Pancreas (tissue), 10 donors: Measurements from ENCODE around the gene MARK3. TPM values are rescaled to one million over a fixed set of nuclear protein-coding genes. Genes with fewer than 3 reads are reported as not detected.

ENCODE experiments used
- ATAC-seq, 4 donors: fragments of 200-7000 bp; cut with Tn5 transposase; one replicate each; pipeline versions ENCODE4 v1.8.0 to v1.9.1; 2020; ENCODE audit warnings: mild to moderate bottlenecking in 4 of 4, moderate library complexity in 4 of 4
- DNase-seq, 6 donors: peaks; one replicate each; pipeline ENCODE4 v3.0.0-alpha.2; 2020
- FAIRE-seq: peaks from 2 replicates; lab custom pipeline; 2012; peaks lifted over from hg19 to GRCh38; lab: Jason Lieb, UNC
- H3K27ac ChIP-seq, 4 donors: fragments of 200-600 bp; sonication (generic); 1 replicate in 3 of 4; 2 replicates in 1 of 4; pipeline versions ENCODE4 v1.5.0 to v1.8.0; 2020
- H3K27me3 ChIP-seq, 4 donors: fragments of 200-600 bp; one replicate each; pipeline ENCODE4 v1.8.0; 2021
- H3K36me3 ChIP-seq, 3 donors: fragments of 200-600 bp; sonication (generic) in 1 of 3; one replicate each; pipeline versions ENCODE4 v1.5.0 to v1.8.0; 2020 to 2021
- H3K4me1 ChIP-seq, 3 donors: fragments of 200-600 bp; one replicate each; pipeline ENCODE4 v1.8.0; 2021
- H3K4me3 ChIP-seq, 4 donors: fragments of 200-600 bp; sonication (generic) in 2 of 4; one replicate each; pipeline versions ENCODE4 v1.5.0 to v1.8.0; 2020 to 2021
- H3K9me3 ChIP-seq, 4 donors: fragments of 200-600 bp; one replicate each; pipeline ENCODE4 v1.8.0; 2021
- WGBS, 2 donors: extraction: QIAGEN DNeasy Blood & Tissue Kit; methylation state at CpG; one replicate each; pipeline ENCODE4 v1.1.7; 2013; 5-methylcytosine and 5-hydroxymethylcytosine counted together
- intact Hi-C, 3 donors: fragments of 100-400 bp; cut with DNase I; formaldehyde crosslinking; loops; one replicate each; pipeline versions ENCODE4 v1.11.1 to v1.14.2; 2022
- polyA plus RNA-seq, 2 donors: library from polyadenylated mRNA; stranded (reverse); fragments of 200-250 nt; gene quantifications; one replicate each; pipeline ENCODE4 v1.2.3, GENCODE V29; 2013
- total RNA-seq, 6 donors: library from RNA; stranded (reverse); fragmentation: NEBNext Ultra II Directional in 4 of 6; extraction: Animal tissue kit (Norgen Biotek cat#: 25700) in 4 of 6; gene quantifications; one replicate each; pipeline versions ENCODE4 v1.2.1 to v1.2.4, GENCODE V29; 2021 to 2023
- TF ChIP-seq, protein P1 (sequence below), 4 donors: fragments of 200-600 bp; sonication (generic) in 3 of 4; IDR thresholded peaks; one replicate each; pipeline versions ENCODE4 v1.5.0 to v1.8.0; 2021; ENCODE audit warnings: antibody characterized with exemption in 4 of 4
- donor health status: healthy with polysubstance abuse.
- donor health status: DM: no; HTN: no; CAD: no; lungs with moderate emphysema.
- donor health status: DM: no; HTN: no; CAD: no.
- donor health status: control.
- donor health status: control.
- donor health status: Bipolar disorder and iron deficiency.
- donor health status: DM: yes; HTN: yes; CAD: no.
- donor health status: DM: no; HTN: no; CAD: no.
- donor health status: DM: no; HTN: no; CAD: no.
- donor health status: DM: yes; HTN: yes; CAD: no.

Gene MARK3
- total and polyA plus RNA-seq, 8 donors, result 35.3 to 110 (median 47.0) TPM

DNA sequence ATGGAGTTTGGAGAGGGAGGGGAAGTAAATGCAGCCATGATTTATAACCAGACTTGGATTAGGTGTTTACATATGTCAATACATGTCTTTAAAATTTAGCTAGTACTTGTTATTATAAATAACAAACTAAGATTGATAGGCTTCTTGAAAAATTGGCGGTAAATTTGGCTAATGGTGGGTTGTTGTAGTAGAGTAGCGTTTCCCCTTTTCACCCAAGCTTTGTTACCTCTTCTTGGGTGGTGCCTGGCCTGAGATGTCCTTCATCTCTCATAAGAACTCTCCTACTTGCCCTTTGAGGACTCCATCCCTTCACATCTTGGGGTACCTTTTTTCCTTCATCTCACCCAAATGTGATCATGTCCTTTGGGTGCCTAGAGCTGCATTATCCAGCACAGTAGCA lies 11.2 kb downstream of the MARK3 start:
- FAIRE-seq, result no peak
- no peak for ATAC-seq
- DNase-seq, result no peak
- H3K27ac ChIP-seq, result peak overlapping the region in 2 of 4 donors; percentile 17 to 51
- peaks cover 59 to 82% (median 77%) of the 10 kb centered on the region in 3 donors for H3K4me1 ChIP-seq
- H3K9me3 ChIP-seq, result no peaks in the 10 kb centered on the region
- H3K36me3 ChIP-seq, result no peaks in the 10 kb centered on the region
- intact Hi-C loops, result no loop called here
- H3K27me3 ChIP-seq, result no peaks in the 10 kb centered on the region
- no peak overlapping the region for H3K4me3 ChIP-seq
- WGBS, 2 donors, result 53 to 59% methylated on average over 2 of the region's 2 CpGs
- TF ChIP-seq, protein P1, sequence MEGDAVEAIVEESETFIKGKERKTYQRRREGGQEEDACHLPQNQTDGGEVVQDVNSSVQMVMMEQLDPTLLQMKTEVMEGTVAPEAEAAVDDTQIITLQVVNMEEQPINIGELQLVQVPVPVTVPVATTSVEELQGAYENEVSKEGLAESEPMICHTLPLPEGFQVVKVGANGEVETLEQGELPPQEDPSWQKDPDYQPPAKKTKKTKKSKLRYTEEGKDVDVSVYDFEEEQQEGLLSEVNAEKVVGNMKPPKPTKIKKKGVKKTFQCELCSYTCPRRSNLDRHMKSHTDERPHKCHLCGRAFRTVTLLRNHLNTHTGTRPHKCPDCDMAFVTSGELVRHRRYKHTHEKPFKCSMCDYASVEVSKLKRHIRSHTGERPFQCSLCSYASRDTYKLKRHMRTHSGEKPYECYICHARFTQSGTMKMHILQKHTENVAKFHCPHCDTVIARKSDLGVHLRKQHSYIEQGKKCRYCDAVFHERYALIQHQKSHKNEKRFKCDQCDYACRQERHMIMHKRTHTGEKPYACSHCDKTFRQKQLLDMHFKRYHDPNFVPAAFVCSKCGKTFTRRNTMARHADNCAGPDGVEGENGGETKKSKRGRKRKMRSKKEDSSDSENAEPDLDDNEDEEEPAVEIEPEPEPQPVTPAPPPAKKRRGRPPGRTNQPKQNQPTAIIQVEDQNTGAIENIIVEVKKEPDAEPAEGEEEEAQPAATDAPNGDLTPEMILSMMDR (IDR thresholded peaks at IDR 0.05), result no peak

DNA sequence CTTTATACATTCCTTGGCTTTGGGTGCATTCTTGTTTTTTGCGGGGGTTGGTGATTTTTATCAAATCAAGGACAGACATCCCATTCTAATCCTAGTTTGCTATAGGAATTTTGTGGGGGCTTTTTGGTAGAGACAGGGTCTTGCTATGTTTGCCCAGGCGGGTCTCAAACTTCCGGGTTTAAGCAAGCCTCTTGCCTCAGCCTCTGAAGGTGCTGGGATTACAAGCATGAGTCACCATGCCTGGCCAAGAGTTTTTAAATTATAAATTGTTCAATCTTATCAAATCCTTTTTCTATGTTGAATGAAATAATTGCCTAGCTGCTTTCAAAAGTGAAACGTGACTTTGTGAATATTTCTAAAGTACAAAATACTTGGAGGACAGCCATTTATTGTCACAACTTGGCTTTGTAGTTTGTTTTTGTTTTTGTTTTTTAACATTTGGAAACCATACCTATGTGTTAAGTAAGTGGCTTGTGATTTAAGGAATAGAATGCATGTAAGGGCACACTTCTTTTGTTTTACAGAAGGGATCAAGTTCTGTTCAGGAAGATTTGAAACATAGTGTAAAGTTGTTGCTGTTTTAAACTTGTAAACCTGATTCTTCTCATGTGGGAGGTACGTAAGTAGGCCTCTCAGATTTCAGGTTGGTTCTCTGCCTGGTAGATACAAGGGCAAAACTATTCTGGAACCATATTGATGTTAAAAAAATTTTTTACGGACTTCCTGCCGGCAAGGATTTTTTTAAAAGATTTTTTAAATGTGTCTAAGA lies 13.4 kb downstream of the MARK3 start:
- 41 to 43% methylated on average over 7 of the region's 7 CpGs for WGBS, 2 donors
- no peaks in the 10 kb centered on the region for H3K9me3 ChIP-seq
- H3K27ac ChIP-seq, result peak overlapping the region; percentile 8 to 64 (median 42)
- intact Hi-C loops, result no loop called here
- ATAC-seq, result peak in 3 of 4 donors; percentile 17 to 47 (median 36)
- TF ChIP-seq, protein P1 (IDR thresholded peaks at IDR 0.05), result no peak
- no peak for DNase-seq
- no peaks in the 10 kb centered on the region for H3K36me3 ChIP-seq
- no peak for FAIRE-seq
- H3K4me1 ChIP-seq, result peaks cover 58 to 85% (median 79%) of the 10 kb centered on the region in 3 donors
- no peaks in the 10 kb centered on the region for H3K27me3 ChIP-seq
- no peak overlapping the region for H3K4me3 ChIP-seq

DNA sequence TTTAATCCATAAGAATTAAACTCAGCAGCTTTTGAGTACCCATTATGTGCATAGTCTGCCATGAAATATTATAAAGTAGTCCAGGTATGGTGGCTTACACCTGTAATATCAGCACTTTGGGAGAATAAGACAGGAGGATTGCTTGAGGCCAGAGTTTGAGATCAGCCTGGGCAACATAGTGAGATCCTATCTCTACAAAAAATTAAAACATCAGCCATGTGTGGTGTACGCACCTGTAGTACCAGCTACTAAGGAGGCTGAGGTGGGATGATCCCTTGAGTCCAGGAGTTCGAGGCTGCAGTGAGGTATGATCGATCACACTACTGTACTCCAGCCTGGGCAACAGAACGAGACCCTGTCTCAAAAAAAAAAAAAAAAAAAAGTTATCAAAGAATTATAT lies 15.3 kb downstream of the MARK3 start:
- intact Hi-C loops, result no loop called here
- H3K36me3 ChIP-seq, result no peaks in the 10 kb centered on the region
- no peak for ATAC-seq
- TF ChIP-seq, protein P1 (IDR thresholded peaks at IDR 0.05), result no peak
- no peaks in the 10 kb centered on the region for H3K27me3 ChIP-seq
- peaks cover 50 to 77% (median 76%) of the 10 kb centered on the region in 3 donors for H3K4me1 ChIP-seq
- H3K4me3 ChIP-seq, result no peak overlapping the region
- WGBS, 2 donors, result 82 to 93% methylated on average over 4 of the region's 4 CpGs
- H3K27ac ChIP-seq, result no peak overlapping the region
- FAIRE-seq, result no peak
- no peaks in the 10 kb centered on the region for H3K9me3 ChIP-seq
- no peak for DNase-seq

DNA sequence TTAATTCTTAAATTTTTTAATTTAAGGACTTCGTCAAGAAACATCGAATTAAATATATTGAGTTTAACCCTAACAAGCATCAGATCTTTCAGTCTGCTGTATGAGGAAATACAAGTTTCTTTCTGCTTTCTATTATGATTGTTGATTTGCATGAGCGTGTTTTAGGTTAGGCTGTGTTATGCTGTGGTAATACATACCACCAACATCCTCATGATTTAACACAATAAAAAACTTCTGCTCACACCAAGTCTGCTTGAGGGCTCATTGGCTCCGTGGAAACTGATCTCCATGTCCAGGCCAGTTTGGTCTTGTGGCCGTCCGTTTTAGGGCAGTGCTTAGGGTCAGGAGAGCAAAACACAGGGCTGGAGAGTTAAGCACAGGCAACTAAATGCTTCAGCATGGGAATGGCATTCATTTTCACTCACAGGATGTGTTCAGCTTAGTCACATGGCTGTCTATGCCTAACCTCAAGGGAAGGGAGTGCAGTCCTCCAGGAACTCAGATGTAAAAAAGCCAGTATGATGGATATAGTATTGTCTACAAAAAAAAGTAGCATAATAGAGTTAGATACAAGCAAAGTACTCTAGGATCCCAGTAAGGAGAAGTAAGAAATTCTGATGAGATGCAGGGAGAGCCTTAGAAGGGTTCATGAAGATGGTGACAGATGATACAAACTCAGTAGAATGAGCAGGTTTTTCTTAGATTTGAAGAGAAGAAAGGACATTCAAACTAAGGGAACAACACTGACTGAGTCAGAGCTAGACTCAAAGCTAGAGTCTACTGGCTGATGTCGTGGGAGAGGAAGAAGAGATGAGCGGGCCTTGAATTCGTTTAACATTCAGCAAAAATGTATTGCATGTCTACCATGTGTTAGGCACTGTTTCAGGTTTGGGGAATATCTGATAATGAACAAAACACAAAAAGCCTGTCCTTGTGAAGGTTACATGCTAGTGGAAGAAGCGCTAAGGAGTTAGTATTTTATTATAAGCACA lies 16.3 kb downstream of the MARK3 start:
- peaks cover 41 to 67% (median 67%) of the 10 kb centered on the region in 3 donors for H3K4me1 ChIP-seq
- TF ChIP-seq, protein P1 (IDR thresholded peaks at IDR 0.05), result no peak
- 79 to 83% methylated on average over 10 of the region's 10 CpGs for WGBS, 2 donors
- peak overlapping the region in 2 of 4 donors; percentile 40 to 41 for H3K27ac ChIP-seq
- no peaks in the 10 kb centered on the region for H3K36me3 ChIP-seq
- intact Hi-C loops, result no loop called here
- ATAC-seq, result peak in 1 of 4 donors; percentile 5
- no peak overlapping the region for H3K4me3 ChIP-seq
- H3K27me3 ChIP-seq, result no peaks in the 10 kb centered on the region
- DNase-seq, result no peak
- no peak for FAIRE-seq
- H3K9me3 ChIP-seq, result no peaks in the 10 kb centered on the region
